BLaER1 treated with 17β-estradiol and CSF1 and Interleukin-3, amounts not matched to agents 10 nM and 100 nM (cell line): ENCODE results near the gene LCE2A.
A peak's percentile ranks its signal among the peaks of the same experiment; 100 is the strongest.

Experiments
- H3K27ac ChIP-seq, 11 experiments: shearing (Covaris generic); formaldehyde crosslinking; 2 replicates each; pipeline ENCODE4 v1.8.1; 2022
- H3K27me3 ChIP-seq, 11 experiments: shearing (Covaris generic); formaldehyde crosslinking; 2 replicates each; pipeline ENCODE4 v1.8.1; 2022
- H3K36me3 ChIP-seq, 11 experiments: shearing (Covaris generic); formaldehyde crosslinking; 2 replicates each; pipeline ENCODE4 v1.8.1; 2022
- H3K4me1 ChIP-seq, 10 experiments: shearing (Covaris generic); formaldehyde crosslinking; 2 replicates each; pipeline ENCODE4 v1.8.1; 2022
- H3K4me2 ChIP-seq, 11 experiments: shearing (Covaris generic); formaldehyde crosslinking; 2 replicates each; pipeline ENCODE4 v1.8.1; 2022
- H3K4me3 ChIP-seq, 10 experiments: shearing (Covaris generic); formaldehyde crosslinking; 2 replicates each; pipeline ENCODE4 v1.8.1; 2022
- H3K9ac ChIP-seq, 11 experiments: shearing (Covaris generic); formaldehyde crosslinking; 2 replicates each; pipeline ENCODE4 v1.8.1; 2022
- H3K9me3 ChIP-seq, 11 experiments: shearing (Covaris generic); formaldehyde crosslinking; replicated peaks in 1 of 11; 2 replicates each; pipeline ENCODE4 v1.8.1; 2022
- H4K20me1 ChIP-seq, 11 experiments: shearing (Covaris generic); formaldehyde crosslinking; 2 replicates each; pipeline ENCODE4 v1.8.1; 2022
- Cebpa-rat ChIP-seq, 11 experiments: shearing (Covaris generic); IDR thresholded peaks; 2 replicates each; pipeline ENCODE4 v1.8.1; 2022

Gene LCE2A

GRCh38 chr1:152737997-152738396 is 39.9 kb downstream of the LCE2A start:
- H3K9ac ChIP-seq: no peak overlapping the region
- H3K9me3 ChIP-seq: no peaks in the 10 kb centered on the region
- H3K4me3 ChIP-seq: no peak overlapping the region
- H3K4me2 ChIP-seq: no peak overlapping the region
- no peaks in the 10 kb centered on the region for H3K36me3 ChIP-seq
- H3K27me3 ChIP-seq: no peaks in the 10 kb centered on the region
- H3K27ac ChIP-seq: no peak overlapping the region
- no peak for TF ChIP-seq Cebpa-rat (IDR thresholded peaks at IDR 0.05)
- no peaks in the 10 kb centered on the region for H3K4me1 ChIP-seq
- H4K20me1 ChIP-seq: no peaks in the 10 kb centered on the region

GRCh38 chr1:152739841-152740240 is 41.7 kb downstream of the LCE2A start:
- 0 out of 22 replicates have a peak, but pooled peaks cover 0 to 4% (median 0%) of the 10 kb centered on the region in 11 experiments for H3K27me3 ChIP-seq
- no peak overlapping the region for H3K9ac ChIP-seq
- no peak overlapping the region for H3K4me3 ChIP-seq
- H3K27ac ChIP-seq: no peak overlapping the region
- TF ChIP-seq Cebpa-rat (IDR thresholded peaks at IDR 0.05): no peak
- peaks cover 0 to 11% (median 0%) of the 10 kb centered on the region in 10 experiments; a peak in 6 of 20 replicates for H3K4me1 ChIP-seq
- no peaks in the 10 kb centered on the region for H3K9me3 ChIP-seq
- peak overlapping the region in 1 of 11 experiments; percentile 13; a peak in 1 of 22 replicates for H3K4me2 ChIP-seq
- H4K20me1 ChIP-seq: no peaks in the 10 kb centered on the region; a peak in 1 of 22 replicates
- H3K36me3 ChIP-seq: no peaks in the 10 kb centered on the region

GRCh38 chr1:152741656-152742055 is 43.5 kb downstream of the LCE2A start:
- Histone ChIP-seq H3K27me3 (0 out of 22 replicates have a peak, but pooled peaks cover 0 to 5% (median 0%) of the 10 kb centered on the region in 11 experiments), H3K36me3 (no peaks in the 10 kb centered on the region)

GRCh38 chr1:152743371-152744145 is 45.4 kb downstream of the LCE2A start:
- Histone ChIP-seq H3K9ac (no peak overlapping the region), H3K4me3 (no peak overlapping the region), H3K4me1 (peaks cover 0 to 25% (median 0%) of the 10 kb centered on the region in 10 experiments; a peak in 6 of 20 replicates), H3K36me3 (no peaks in the 10 kb centered on the region), H4K20me1 (no peaks in the 10 kb centered on the region; a peak in 1 of 22 replicates), H3K4me2 (peak overlapping the region in 2 of 11 experiments; percentile 20 to 28; a peak in 2 of 22 replicates), H3K27me3 (0 out of 22 replicates have a peak, but pooled peaks cover 0 to 5% (median 0%) of the 10 kb centered on the region in 11 experiments), H3K9me3 (no peaks in the 10 kb centered on the region), H3K27ac (no peak overlapping the region)
- TF ChIP-seq Cebpa-rat (IDR thresholded peaks at IDR 0.05): no peak

More at GRCh38 chr1:152741656-152742055, 43.5 kb downstream of the LCE2A start:
- Histone ChIP-seq H3K9me3 (no peaks in the 10 kb centered on the region), H3K4me2 (no peak overlapping the region), H4K20me1 (no peaks in the 10 kb centered on the region; a peak in 1 of 22 replicates), H3K4me1 (peaks cover 0 to 20% (median 0%) of the 10 kb centered on the region in 10 experiments; a peak in 6 of 20 replicates), H3K27ac (no peak overlapping the region), H3K9ac (no peak overlapping the region), H3K4me3 (no peak overlapping the region)
- TF ChIP-seq Cebpa-rat (IDR thresholded peaks at IDR 0.05): no peak

- Histone ChIP-seq H3K36me3 (no peaks in the 10 kb centered on the region), H3K4me3 (no peak overlapping the region), H3K9me3 (no peaks in the 10 kb centered on the region), H3K4me2 (peak overlapping the region in 3 of 11 experiments; percentile 10 to 32 (median 16); a peak in 3 of 22 replicates), H3K27me3 (peaks cover 0 to 10% (median 0%) of the 10 kb centered on the region in 11 experiments; a peak in 1 of 22 replicates), H3K4me1 (peaks cover 0 to 25% (median 0%) of the 10 kb centered on the region in 10 experiments; a peak in 6 of 20 replicates), H3K9ac (no peak overlapping the region), H3K27ac (no peak overlapping the region), H4K20me1 (no peaks in the 10 kb centered on the region; a peak in 1 of 22 replicates)
- no peak for TF ChIP-seq Cebpa-rat (IDR thresholded peaks at IDR 0.05)
These were observed 47.2 kb downstream of the LCE2A start for GRCh38 chr1:152745289-152745704.

- no peak overlapping the region for H3K27ac ChIP-seq
- no peak overlapping the region for H3K4me3 ChIP-seq
- no peaks in the 10 kb centered on the region; a peak in 1 of 22 replicates for H4K20me1 ChIP-seq
- no peaks in the 10 kb centered on the region for H3K9me3 ChIP-seq
- H3K4me2 ChIP-seq: peak overlapping the region in 3 of 11 experiments; percentile 10 to 32 (median 16); a peak in 3 of 22 replicates
- H3K4me1 ChIP-seq: peaks cover 0 to 25% (median 0%) of the 10 kb centered on the region in 10 experiments; a peak in 6 of 20 replicates
- peaks cover 0 to 13% (median 0%) of the 10 kb centered on the region in 11 experiments; a peak in 1 of 22 replicates for H3K27me3 ChIP-seq
- H3K36me3 ChIP-seq: no peaks in the 10 kb centered on the region
- no peak for TF ChIP-seq Cebpa-rat (IDR thresholded peaks at IDR 0.05)
- no peak overlapping the region for H3K9ac ChIP-seq
These were observed 47.8 kb downstream of the LCE2A start for GRCh38 chr1:152745765-152746444.

GRCh38 chr1:152747831-152748230 is 49.7 kb downstream of the LCE2A start:
- peak in 1 of 11 experiments; percentile 45; a peak in 1 of 22 replicates for TF ChIP-seq Cebpa-rat (IDR thresholded peaks at IDR 0.05)
- no peaks in the 10 kb centered on the region for H3K36me3 ChIP-seq
- no peaks in the 10 kb centered on the region for H3K9me3 ChIP-seq
- H3K4me2 ChIP-seq: no peak overlapping the region
- peaks cover 0 to 13% (median 0%) of the 10 kb centered on the region in 11 experiments; a peak in 2 of 22 replicates for H3K27me3 ChIP-seq
- H3K9ac ChIP-seq: no peak overlapping the region
- H3K4me3 ChIP-seq: no peak overlapping the region
- no peak overlapping the region for H3K27ac ChIP-seq
- peaks cover 0 to 33% (median 0%) of the 10 kb centered on the region in 10 experiments; a peak in 6 of 20 replicates for H3K4me1 ChIP-seq
- no peaks in the 10 kb centered on the region; a peak in 1 of 22 replicates for H4K20me1 ChIP-seq
